HG02642 (cell line): Measurements from ENCODE around the gene SPEN.
"Not testable (repeated sequence)": the region's sequence is repeated elsewhere in the genome, so short reads cannot be mapped to it uniquely, and the experiment has no call there.

Source experiments
- ATAC-seq: cut with Tn5 transposase; IDR thresholded peaks from one replicate; pipeline ENCODE4 v1.9.1; 2021; ENCODE audit warnings: mild to moderate bottlenecking; ENCODE audit not compliant: unreplicated experiment, poor library complexity

The SPEN gene

GRCh38 chr1:15973772-15974171 lies 126.3 kb downstream of the SPEN start:
- no peak for ATAC-seq

GRCh38 chr1:15974855-15975254 lies 127.3 kb downstream of the SPEN start:
- peak; percentile 30 for ATAC-seq

GRCh38 chr1:15975358-15975804 lies 127.9 kb downstream of the SPEN start:
- ATAC-seq: peak; percentile 61

DNA sequence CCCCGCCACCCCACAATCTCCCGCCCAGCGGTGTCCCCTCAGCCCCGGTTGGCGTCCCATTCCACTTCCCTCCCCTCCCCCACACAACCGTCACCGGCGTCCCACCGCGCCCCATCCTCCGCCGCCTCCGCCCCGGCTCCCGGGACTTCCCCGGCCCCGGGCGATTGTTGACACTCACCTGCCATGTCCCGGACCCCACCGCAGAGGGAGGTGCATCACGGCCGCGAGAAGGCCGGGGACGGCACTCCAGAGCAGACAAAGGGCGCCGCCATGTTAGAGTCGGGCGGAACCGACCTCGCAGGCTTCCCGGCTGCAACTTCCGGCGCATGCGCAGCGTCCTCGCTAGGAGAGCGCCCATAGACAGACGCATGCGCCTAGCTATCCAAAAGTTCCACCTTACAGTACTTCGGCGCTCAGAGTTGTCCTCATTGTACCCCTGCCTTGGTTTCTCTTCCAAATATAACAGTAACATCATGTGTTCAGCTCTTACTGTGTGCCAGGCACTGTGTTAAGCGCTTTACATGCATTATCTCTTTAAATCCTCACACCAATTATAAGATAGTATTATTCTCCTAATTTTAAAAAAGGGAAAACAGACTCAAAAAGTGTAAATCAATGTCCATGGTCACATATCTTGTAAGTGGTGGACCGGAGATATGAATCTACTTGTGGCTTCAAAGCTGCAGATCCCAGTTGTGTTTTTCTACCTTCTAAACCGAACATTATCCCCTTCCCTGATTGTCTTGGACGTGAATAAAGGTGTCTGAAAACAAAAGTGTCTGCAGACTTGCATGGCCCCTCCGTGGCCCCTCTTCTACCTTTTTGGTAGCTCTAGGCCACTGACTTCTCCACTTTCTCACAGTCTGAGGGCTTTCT lies 128.5 kb downstream of the SPEN start, which contains the start of gene ZBTB17:
TSS of gene ZBTB17 (minus strand) at position 297 of the 876 bp plus-strand sequence. CDS start 27,606 bp downstream, outside the sequence.
- peak; percentile 82 for ATAC-seq

GRCh38 chr1:15977947-15978346 lies 130.4 kb downstream of the SPEN start:
- ATAC-seq: not testable (repeated sequence)

- no peak for ATAC-seq
These were observed 134.2 kb downstream of the SPEN start for GRCh38 chr1:15981679-15982078.

DNA sequence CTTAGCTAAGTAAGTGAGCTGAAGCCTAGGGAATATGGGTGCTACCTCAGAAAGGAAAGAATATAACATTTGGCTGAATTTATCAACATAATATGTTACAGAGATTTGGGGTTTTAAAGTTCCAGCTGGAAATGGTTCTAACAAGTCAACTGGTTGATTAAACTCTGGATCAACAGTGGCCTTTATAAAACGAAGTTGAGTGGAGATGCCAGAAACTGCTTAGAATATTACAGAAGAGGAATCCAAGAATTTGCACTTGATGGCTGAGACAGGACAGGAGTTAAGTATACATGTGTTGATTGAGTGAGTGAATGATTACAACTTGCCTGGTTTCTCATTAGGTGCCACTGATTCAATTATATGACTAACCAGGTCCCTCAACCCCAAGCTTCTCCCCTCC lies 135.8 kb downstream of the SPEN start:
- no peak for ATAC-seq

- ATAC-seq: no peak
These were observed 138.2 kb downstream of the SPEN start for GRCh38 chr1:15985611-15986297.

- ATAC-seq: no peak
These were observed 141.6 kb downstream of the SPEN start for GRCh38 chr1:15988856-15989736.

DNA sequence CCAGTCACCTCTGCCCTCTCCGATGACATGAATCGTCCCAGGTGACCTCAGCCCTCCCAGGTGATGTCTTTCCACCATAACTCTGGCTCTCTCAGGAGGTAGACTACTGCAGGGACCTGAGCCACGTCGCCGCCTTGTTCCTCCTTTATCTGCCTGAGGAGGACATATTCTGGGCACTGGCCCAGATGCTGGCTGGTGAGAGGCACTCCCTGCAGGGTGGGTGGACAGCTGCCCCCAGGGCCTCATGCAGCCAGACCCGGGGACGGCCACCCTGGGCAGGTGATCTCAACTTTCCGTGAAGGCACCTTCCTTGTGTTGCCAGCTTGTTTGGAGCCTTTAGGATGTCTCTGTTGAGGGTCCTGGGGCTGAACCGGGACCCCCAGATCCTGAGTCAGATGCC lies 142.3 kb downstream of the SPEN start:
- ATAC-seq: no peak
